ENCODE results near the gene COX6A1.
A peak's percentile ranks its signal among the peaks of the same experiment; 100 is the strongest.

Gene COX6A1

GRCh38 chr12:120437735-120438494 is at the start of gene COX6A1:
Gene COX6A1, plus strand, starts transcription at chr12:120438113. Its CDS starts 14 bp downstream, at chr12:120438127.
- peak; percentile 99 for DNase-seq (ENCODE audit: low read depth)

- DNase-seq (ENCODE audit: low read depth), result no peak
Observed at GRCh38 chr12:120388691-120389481, 49.0 kb upstream of the COX6A1 start.

- no peak for DNase-seq (ENCODE audit: low read depth)
Observed at GRCh38 chr12:120390540-120391120, 47.3 kb upstream of the COX6A1 start.

- DNase-seq (ENCODE audit: low read depth), result no peak
Observed at GRCh38 chr12:120394483-120395367, 43.2 kb upstream of the COX6A1 start.

- no peak for DNase-seq (ENCODE audit: low read depth)
Observed at GRCh38 chr12:120397824-120398540, 39.9 kb upstream of the COX6A1 start.

GRCh38 chr12:120399531-120399930 is 38.4 kb upstream of the COX6A1 start:
- peak; percentile 51 for DNase-seq (ENCODE audit: low read depth)

GRCh38 chr12:120402217-120402616 is 35.7 kb upstream of the COX6A1 start:
- DNase-seq (ENCODE audit: low read depth), result peak; percentile 18

- DNase-seq (ENCODE audit: low read depth), result no peak
Observed at GRCh38 chr12:120403869-120404268, 34.0 kb upstream of the COX6A1 start.

GRCh38 chr12:120404271-120404670 is 33.6 kb upstream of the COX6A1 start:
- DNase-seq (ENCODE audit: low read depth), result no peak

- DNase-seq (ENCODE audit: low read depth), result no peak
Observed at GRCh38 chr12:120406069-120406468, 31.8 kb upstream of the COX6A1 start.

- no peak for DNase-seq (ENCODE audit: low read depth)
Observed at GRCh38 chr12:120406553-120406952, 31.4 kb upstream of the COX6A1 start.

- DNase-seq (ENCODE audit: low read depth), result no peak
Observed at GRCh38 chr12:120408771-120409170, 29.1 kb upstream of the COX6A1 start.

- no peak for DNase-seq (ENCODE audit: low read depth)
Observed at GRCh38 chr12:120412421-120412820, 25.5 kb upstream of the COX6A1 start.

- no peak for DNase-seq (ENCODE audit: low read depth)
Observed at GRCh38 chr12:120413901-120414695, 23.8 kb upstream of the COX6A1 start.

GRCh38 chr12:120416490-120417216 is 21.3 kb upstream of the COX6A1 start:
- DNase-seq (ENCODE audit: low read depth), result no peak

GRCh38 chr12:120417917-120418580 is 19.9 kb upstream of the COX6A1 start:
- no peak for DNase-seq (ENCODE audit: low read depth)

- DNase-seq (ENCODE audit: low read depth), result no peak
Observed at GRCh38 chr12:120421701-120422100, 16.2 kb upstream of the COX6A1 start.

- no peak for DNase-seq (ENCODE audit: low read depth)
Observed at GRCh38 chr12:120422892-120423456, 14.9 kb upstream of the COX6A1 start.

- no peak for DNase-seq (ENCODE audit: low read depth)
Observed at GRCh38 chr12:120425797-120426196, 12.1 kb upstream of the COX6A1 start.
